ENCODE data around the gene WARS2. TPM values are rescaled to one million over a fixed set of nuclear protein-coding genes. Genes with fewer than 3 reads are reported as not detected.

The WARS2 gene
- total RNA-seq, 1 experiment from 2014 or later, result 13.3 TPM

DNA sequence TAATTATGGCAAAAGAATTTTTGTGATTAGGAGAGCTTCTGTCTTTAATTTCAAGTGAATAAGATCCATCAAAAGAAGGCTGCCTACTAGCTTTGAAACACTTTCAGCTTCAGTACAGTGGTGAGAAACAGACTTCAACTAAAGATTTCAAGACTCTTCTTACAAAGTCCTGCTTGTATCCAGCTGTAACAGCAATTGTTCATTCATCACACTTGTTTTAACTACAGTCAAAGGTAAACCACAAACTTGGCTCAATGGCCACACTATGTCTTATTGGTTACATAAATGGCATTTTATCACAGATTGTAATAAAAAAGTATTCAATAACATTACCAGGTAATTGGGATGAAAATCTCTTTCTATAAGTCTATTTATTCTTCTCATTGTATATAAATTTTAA is 59.2 kb downstream of the WARS2 start:
- peaks cover 6% of the 10 kb centered on the region for H3K9me3 ChIP-seq (ENCODE audit: low read depth, low read length, poor library complexity, severe bottlenecking)
- DNase-seq (ENCODE audit: low spot score), result no peak
- ChIA-PET POLR2A (ENCODE audit: low non-redundant PET) (no interaction called here), CTCF (no interaction called here)
- no peak overlapping the region for H3K4me3 ChIP-seq (ENCODE audit: low read depth, low read length, poor library complexity, severe bottlenecking)
- no peaks in the 10 kb centered on the region for H3K4me1 ChIP-seq (ENCODE audit: insufficient read depth, low read length, poor library complexity, severe bottlenecking)
- no peaks in the 10 kb centered on the region for H3K27me3 ChIP-seq (replicated peaks; ENCODE audit: insufficient read depth, low read depth, low read length, poor library complexity)
- H3K36me3 ChIP-seq (ENCODE audit: insufficient read depth, low read length, poor library complexity, severe bottlenecking), result no peaks in the 10 kb centered on the region
- intact Hi-C loops (cut with micrococcal nuclease; ENCODE audit: unreplicated experiment), result no loop called here
- TF ChIP-seq, protein P1, sequence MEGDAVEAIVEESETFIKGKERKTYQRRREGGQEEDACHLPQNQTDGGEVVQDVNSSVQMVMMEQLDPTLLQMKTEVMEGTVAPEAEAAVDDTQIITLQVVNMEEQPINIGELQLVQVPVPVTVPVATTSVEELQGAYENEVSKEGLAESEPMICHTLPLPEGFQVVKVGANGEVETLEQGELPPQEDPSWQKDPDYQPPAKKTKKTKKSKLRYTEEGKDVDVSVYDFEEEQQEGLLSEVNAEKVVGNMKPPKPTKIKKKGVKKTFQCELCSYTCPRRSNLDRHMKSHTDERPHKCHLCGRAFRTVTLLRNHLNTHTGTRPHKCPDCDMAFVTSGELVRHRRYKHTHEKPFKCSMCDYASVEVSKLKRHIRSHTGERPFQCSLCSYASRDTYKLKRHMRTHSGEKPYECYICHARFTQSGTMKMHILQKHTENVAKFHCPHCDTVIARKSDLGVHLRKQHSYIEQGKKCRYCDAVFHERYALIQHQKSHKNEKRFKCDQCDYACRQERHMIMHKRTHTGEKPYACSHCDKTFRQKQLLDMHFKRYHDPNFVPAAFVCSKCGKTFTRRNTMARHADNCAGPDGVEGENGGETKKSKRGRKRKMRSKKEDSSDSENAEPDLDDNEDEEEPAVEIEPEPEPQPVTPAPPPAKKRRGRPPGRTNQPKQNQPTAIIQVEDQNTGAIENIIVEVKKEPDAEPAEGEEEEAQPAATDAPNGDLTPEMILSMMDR (conservative IDR thresholded peaks at IDR 0.05; ENCODE audit: low read depth, low read length), result no peak
- TF ChIP-seq EZH2 (IDR thresholded peaks at IDR 0.05; ENCODE audit: borderline replicate concordance, low read depth, low read length, poor library complexity, severe bottlenecking), result no peak
- H3K27ac ChIP-seq (ENCODE audit: low read depth, low read length, poor library complexity, severe bottlenecking), result no peak overlapping the region
- BruUV-seq (replicated peaks), result no TSS peak

DNA sequence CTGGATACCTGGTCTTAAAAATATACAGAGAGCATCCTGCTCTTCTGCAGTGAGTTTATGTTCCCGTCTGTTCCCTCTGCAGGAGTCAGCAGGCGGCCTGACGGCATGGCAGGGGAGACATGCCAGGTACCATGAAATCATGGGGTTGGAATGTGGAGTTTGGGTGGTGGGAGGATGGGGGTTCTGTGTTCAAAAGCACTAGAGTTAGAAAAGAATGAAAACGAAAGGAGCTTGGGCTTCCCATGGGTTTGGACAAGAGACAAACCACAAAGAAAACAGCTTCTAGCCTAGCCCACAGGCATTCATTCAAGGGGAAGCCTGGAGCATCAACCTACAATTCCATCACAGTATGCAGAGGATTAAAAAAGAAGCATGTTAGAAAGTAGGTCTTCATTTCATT is 59.9 kb downstream of the WARS2 start:
- Histone ChIP-seq H3K27me3 (replicated peaks; ENCODE audit: insufficient read depth, low read depth, low read length, poor library complexity) (no peaks in the 10 kb centered on the region), H3K36me3 (ENCODE audit: insufficient read depth, low read length, poor library complexity, severe bottlenecking) (no peaks in the 10 kb centered on the region), H3K9me3 (ENCODE audit: low read depth, low read length, poor library complexity, severe bottlenecking) (peaks cover 6% of the 10 kb centered on the region), H3K4me1 (ENCODE audit: insufficient read depth, low read length, poor library complexity, severe bottlenecking) (no peaks in the 10 kb centered on the region), H3K4me3 (ENCODE audit: low read depth, low read length, poor library complexity, severe bottlenecking) (no peak overlapping the region), H3K27ac (ENCODE audit: low read depth, low read length, poor library complexity, severe bottlenecking) (no peak overlapping the region)
- intact Hi-C loops (cut with micrococcal nuclease; ENCODE audit: unreplicated experiment), result no loop called here
- no peak for DNase-seq (ENCODE audit: low spot score)
- ChIA-PET POLR2A (ENCODE audit: low non-redundant PET) (no interaction called here), CTCF (no interaction called here)
- no peak for TF ChIP-seq EZH2 (IDR thresholded peaks at IDR 0.05; ENCODE audit: borderline replicate concordance, low read depth, low read length, poor library complexity, severe bottlenecking)
- TF ChIP-seq, protein P1 (conservative IDR thresholded peaks at IDR 0.05; ENCODE audit: low read depth, low read length), result no peak
- no TSS peak for BruUV-seq (replicated peaks)

DNA sequence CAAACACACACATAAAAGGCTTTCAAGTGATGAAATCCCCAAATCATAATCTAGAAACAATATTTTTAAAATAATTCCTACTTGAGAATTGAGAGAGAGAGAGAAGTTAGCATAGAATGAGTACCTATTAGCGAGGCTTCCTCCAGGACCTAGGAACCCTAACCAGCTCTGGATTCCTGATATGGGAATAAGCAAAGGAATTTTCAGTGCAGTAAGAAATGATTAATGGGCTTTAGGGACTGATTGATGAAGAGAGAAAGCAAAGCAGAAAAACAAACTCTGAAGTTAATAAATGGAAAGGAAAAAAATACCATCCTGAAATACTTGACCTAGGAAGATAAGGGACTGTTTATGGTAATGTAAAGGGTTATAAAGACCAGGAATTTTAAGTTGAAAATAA is 60.6 kb downstream of the WARS2 start:
- POLR2A ChIA-PET (ENCODE audit: low non-redundant PET), result no interaction called here
- H3K27me3 ChIP-seq (replicated peaks; ENCODE audit: insufficient read depth, low read depth, low read length, poor library complexity), result no peaks in the 10 kb centered on the region
- H3K4me3 ChIP-seq (ENCODE audit: low read depth, low read length, poor library complexity, severe bottlenecking), result no peak overlapping the region
- intact Hi-C loops (cut with micrococcal nuclease; ENCODE audit: unreplicated experiment), result no loop called here
- no peak for TF ChIP-seq EZH2 (IDR thresholded peaks at IDR 0.05; ENCODE audit: borderline replicate concordance, low read depth, low read length, poor library complexity, severe bottlenecking)
- TF ChIP-seq, protein P1 (conservative IDR thresholded peaks at IDR 0.05; ENCODE audit: low read depth, low read length), result no peak
- CTCF ChIA-PET, result no interaction called here
- peaks cover 6% of the 10 kb centered on the region for H3K9me3 ChIP-seq (ENCODE audit: low read depth, low read length, poor library complexity, severe bottlenecking)
- no peak overlapping the region for H3K27ac ChIP-seq (ENCODE audit: low read depth, low read length, poor library complexity, severe bottlenecking)
- no TSS peak for BruUV-seq (replicated peaks)
- no peaks in the 10 kb centered on the region for H3K36me3 ChIP-seq (ENCODE audit: insufficient read depth, low read length, poor library complexity, severe bottlenecking)
- no peak for DNase-seq (ENCODE audit: low spot score)
- no peaks in the 10 kb centered on the region for H3K4me1 ChIP-seq (ENCODE audit: insufficient read depth, low read length, poor library complexity, severe bottlenecking)
